Activated CD4-positive, alpha-beta T cell treated with anti-CD3 and anti-CD28 coated beads, Interleukin-2, amount 50 U/mL, for 24 hours (primary cell): Measurements from ENCODE around the gene SIGLEC15.
"Not testable (repeated sequence)": the region's sequence is repeated elsewhere in the genome, so short reads cannot be mapped to it uniquely, and the experiment has no call there.

ENCODE experiments used
- DNase-seq, 2 donors: peaks; one replicate each; pipeline ENCODE4 v3.0.0-alpha.2; 2020; ENCODE audit warnings: low read depth in 1 of 2, low spot score in 1 of 2

Gene SIGLEC15

DNA sequence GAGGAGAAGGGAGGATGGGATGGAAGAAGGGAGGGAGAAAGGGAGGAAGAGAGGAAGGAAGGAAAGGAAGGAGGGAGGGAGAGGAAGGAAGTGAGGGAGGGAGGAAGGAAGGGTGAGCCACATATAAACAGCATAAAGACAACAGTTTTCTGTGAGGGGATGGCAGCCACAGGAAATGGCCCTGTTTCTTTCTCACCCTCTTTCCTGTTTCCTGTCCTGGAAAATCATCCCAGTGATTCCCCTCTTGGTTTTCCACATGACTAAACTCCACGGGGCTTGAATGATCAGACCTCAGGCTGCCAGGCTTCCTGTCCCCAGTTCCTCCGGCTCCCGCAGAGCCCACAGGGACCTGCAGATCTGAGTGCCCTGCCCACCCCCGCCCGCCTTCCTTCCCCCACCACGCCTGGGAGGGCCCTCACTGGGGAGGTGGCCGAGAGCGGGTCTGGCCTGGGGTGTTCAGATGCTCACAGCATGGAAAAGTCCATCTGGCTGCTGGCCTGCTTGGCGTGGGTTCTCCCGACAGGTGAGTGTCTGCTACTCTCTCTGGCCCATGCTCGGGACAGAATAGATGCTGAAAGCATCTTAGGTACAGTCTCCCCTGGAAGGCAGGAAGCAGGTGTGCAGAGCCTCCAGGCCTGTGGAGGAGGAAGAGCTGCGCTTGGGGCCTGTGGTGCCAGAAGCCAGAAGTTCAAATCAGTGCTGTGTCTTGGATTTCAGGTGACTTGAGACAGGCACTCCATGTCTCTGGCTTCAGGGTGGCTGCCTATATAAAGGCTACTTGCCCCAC lies at the start of gene SIGLEC15:
TSS of gene SIGLEC15 (plus strand) at position 418 of the 787 bp plus-strand sequence. CDS start at position 472, 54 bp downstream.
- no peak for DNase-seq

DNA sequence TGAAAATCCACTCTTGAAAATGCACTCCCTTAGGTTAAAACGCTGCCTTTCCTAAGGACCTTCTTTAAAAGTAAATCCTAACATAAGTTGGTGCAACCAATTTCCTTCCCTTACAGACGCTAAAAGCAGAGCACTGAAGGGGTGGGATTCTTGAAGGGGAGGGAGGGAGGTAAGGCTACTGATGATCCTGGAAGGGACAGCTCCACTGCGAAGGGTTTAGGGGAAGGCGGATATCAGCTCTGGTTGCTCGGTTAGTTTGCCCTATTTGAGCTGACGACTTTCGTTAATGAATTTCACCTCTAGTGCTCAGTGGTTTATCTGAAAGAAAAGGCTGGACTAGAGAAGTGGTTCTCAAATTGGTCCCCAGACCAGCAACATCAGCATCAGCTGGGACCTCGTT lies 49.7 kb upstream of the SIGLEC15 start:
- DNase-seq, result no peak

- DNase-seq, result no peak
Observed at GRCh38 chr18:45777393-45777792, 48.1 kb upstream of the SIGLEC15 start.

DNA sequence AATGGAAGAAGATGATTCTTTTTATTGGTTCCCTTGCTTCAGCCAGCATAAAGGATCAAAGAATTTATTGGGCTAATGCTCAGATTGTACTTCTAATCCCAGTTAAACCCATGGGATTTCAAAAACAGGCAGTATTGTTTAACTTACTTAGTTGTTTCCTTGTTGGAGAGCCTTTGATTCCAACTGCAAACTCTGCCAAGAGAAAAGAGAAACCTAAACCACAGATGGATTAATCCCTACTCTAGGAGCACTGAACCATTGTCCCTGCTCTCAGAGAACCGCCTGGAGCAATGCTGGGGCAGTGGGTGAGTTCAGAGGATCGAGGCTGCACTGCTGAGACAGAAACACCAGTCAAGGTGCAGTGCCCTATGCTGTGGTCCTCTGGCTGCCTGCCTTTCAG lies 44.9 kb upstream of the SIGLEC15 start:
- no peak for DNase-seq

DNA sequence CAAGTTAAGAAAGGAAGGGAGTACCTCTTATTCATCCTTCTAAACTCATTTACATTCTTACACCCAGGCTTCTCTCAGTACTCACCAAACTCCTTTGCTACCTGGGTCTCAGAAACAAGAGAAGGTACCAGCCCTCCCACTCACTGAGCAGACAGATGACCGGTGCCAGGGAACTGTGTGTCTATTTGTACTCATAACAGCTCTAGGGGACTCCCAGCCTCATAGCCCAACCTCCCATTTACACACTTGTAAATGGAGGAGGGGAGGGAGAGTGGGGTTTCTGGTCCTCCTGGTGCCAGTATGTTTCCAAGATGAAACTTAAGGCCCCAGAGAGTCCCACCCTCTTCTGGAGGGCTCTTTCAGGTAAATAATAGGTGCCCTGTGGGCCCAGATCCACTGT lies 42.8 kb upstream of the SIGLEC15 start:
- DNase-seq, result no peak

DNA sequence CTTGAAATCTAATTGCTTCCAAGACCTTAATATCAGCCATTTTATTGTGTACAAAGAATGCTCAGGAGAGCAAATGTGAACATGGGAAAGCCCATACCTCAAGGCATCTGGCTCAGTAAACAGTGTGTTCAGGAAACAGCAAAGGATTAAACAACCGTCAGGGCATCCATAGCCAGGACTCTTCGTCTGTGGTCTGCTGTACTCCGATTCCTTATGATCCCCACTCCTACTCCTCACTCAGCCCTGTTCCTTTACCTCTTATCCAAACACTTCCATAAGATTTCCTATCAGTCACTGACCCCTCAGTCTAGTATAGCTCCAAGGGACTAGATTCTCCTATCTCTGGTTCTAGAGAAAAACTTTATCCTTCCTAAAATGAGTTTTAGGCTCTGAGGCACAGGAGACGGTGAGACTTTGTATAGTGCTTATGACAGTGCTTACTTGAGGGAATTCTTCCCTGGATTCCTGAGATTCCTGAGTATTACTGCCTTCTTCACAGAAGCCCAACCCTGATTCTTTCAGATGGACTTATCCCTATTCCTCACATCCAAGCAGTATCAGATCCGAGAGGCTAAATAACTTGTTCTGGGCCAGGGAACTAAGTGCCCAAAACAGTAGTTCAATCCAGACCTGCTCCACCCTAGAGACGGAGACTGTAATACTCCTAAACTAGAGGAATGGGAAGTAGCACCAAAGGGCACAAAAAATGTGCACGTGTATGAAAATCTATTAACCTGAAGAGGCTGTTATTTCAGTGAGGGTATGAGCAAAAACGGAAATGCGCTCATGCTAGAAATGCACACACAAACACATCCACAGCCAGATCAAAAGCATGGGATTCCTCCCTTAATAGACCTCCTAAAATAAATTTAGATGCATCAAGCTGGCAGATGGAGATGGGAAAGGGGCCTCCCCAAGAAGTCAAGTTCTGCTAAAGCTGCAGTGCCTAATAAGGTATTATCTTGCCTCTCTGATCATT lies 42.1 kb upstream of the SIGLEC15 start:
- DNase-seq, result no peak

- no peak for DNase-seq
Observed at GRCh38 chr18:45785134-45785533, 40.3 kb upstream of the SIGLEC15 start.

DNA sequence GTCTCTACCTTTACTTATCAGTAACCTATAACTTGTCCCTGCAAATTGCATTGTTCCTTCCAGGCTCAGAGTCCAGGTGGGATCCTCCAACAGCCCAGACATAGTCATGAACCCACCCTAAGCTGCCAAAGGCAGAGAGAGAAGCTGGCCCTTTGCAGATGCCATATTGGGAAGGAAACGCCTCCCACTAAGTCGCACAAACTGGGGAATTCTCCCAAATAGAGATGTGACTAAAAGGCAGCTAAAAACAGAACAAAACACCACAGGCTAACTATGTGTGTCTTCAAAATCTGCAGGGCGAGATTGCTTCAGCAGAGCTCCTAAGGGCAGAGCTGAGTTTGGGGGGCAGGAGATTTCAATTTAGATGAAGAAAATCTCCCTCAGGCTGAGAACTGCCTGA lies 38.5 kb upstream of the SIGLEC15 start:
- no peak for DNase-seq

DNA sequence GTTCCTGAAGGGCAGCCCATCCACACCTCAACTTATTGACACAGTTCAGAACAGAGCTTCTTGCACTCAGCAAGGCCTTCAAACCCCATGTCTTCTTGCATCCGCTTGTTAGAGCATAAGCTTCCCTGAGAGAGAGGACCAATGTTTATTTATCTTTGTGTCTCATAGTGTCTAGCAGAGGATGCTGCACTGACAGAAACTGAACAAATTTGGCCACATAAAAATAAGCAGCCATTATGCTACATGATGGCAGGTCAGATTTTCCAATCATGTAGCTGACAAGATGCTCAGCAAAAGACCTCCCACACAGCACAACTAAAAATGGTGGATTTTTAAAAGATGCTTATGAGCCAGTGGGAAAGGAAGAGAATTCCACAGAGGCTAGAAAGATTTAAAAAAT lies 38.1 kb upstream of the SIGLEC15 start:
- DNase-seq, result no peak

DNA sequence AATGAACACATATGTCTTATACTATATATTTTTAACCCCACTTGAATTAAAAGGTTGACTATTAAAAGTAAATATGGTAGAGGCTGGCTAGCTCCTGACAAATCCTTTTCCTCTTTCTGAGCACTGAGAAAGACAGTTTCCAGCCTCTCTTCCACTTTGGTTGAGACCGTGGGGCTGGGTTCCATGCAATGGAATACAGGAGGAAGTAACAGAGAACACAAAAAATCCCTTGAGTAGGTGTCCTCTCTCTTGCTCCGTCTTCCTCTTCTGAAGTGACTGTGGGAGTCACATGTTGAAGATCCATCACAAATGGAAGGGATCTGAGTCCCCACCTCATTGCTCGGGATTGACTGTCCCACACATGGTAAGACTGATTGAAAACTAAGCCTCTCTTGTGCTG lies 36.6 kb upstream of the SIGLEC15 start:
- no peak for DNase-seq

- no peak for DNase-seq
Observed at GRCh38 chr18:45792506-45793263, 32.8 kb upstream of the SIGLEC15 start.

DNA sequence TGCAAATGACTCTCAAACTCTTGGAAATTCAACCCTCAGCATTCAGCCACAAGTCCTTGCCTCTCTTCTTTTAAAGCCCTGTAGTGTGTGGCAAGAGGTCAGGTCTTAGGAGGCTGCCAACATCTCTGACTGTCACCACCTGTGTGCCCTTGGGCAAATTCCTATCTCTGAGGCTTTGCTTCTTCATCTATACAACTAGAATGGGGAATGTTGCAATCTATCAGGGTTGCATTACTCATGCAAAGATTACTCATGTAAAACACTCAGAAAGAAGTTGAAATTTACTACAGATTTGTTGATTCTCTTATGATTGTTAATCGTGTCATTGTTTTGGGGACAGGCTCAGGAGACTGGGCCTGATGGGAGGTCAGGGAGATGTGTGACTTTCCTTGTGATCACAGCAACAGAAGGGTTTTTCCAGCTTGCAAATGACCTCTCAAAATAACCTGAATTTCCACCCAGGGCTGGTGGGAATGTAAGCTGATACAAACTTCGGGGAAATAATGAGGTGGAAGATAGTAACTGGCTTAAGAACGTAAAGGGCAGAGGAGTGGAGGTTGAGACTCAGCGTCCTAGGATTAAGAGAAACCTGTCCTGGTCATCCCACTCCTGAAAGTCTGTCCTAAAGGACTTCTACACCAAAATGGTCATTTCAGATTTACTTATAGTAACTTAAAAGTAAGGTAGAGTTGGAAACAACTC lies 32.1 kb upstream of the SIGLEC15 start:
- DNase-seq, result no peak

- no peak for DNase-seq
Observed at GRCh38 chr18:45801416-45802004, 24.0 kb upstream of the SIGLEC15 start.

DNA sequence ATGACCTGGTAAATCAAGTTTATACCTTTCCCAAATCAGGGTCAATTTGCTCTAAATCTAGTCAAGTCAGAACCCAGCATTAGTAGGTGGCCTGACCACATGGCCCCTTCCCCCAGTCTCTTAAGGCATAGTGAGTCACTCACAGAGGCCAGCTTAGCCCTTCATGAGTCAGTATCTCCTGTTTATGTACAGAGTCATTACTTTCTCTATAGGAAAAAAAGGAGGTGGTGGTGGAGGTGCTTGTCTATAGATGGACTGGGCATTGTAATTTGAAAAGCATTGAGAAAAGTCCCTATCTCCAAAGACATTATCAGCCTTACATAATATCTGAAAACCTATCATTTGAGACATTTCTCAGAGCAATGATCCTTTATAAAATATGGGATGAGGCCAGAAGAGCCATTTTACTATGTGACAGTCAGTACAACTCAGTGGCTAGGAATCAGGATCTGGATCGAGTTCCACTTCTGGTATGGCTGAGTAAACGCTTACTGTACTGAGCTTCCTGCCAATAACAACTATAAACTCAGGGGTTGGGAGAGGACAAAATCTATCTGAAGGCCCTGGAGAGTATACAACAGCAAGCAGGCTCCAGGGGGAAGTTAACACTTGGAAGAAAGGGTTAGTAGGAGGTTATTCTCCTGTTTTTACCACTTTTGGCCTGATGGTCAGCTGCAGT lies 22.5 kb upstream of the SIGLEC15 start:
- DNase-seq, result no peak

DNA sequence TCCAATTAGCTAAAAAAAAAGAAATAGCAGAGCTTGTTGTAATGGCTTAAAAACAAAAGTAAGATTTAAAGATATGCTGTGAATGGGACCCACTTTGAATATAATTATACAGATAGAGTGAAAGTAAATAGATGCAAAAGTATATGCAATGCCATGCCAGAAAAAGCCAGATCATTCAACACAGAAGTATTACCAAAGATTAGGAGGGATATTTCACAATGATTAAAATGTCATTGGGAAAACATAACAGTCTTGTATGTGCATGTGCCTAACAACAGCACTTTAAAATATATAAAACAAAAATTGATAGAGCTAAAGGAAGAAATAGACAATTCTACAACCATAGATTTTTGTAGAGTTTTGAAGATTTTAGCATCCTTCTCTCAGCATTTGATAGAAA lies 19.9 kb upstream of the SIGLEC15 start:
- no peak for DNase-seq

GRCh38 chr18:45806226-45806625 lies 19.2 kb upstream of the SIGLEC15 start:
- no peak for DNase-seq

GRCh38 chr18:45807144-45807543 lies 18.3 kb upstream of the SIGLEC15 start:
- DNase-seq, result not testable (repeated sequence)

- not testable (repeated sequence) for DNase-seq
Observed at GRCh38 chr18:45814733-45815132, 10.7 kb upstream of the SIGLEC15 start.

GRCh38 chr18:45817543-45817942 lies 7.9 kb upstream of the SIGLEC15 start:
- no peak for DNase-seq

- not testable (repeated sequence) for DNase-seq
Observed at GRCh38 chr18:45818765-45819164, 6.7 kb upstream of the SIGLEC15 start.
